ENCODE data around the gene RREB1. TPM values are rescaled to one million over a fixed set of nuclear protein-coding genes. Genes with fewer than 3 reads are reported as not detected.
A peak's percentile ranks its signal among the peaks of the same experiment; 100 is the strongest.

Gene RREB1
- total and polyA plus RNA-seq, 3 donors from 2014 or later: 30.0 to 79.2 (median 75.0) TPM

- Histone ChIP-seq H3K27me3 (no peaks in the 10 kb centered on the region), H3K4me3 (no peak overlapping the region), H3K4me1 (peaks cover 19% of the 10 kb centered on the region), H3K27ac (peak overlapping the region in 1 of 2 donors; percentile 56), H3K36me3 (ENCODE audit: low read depth, missing control alignments) (no peaks in the 10 kb centered on the region), H3K9me3 (no peaks in the 10 kb centered on the region)
- intact Hi-C loops (cut with DNase I; ENCODE audit: low total_unique reads): loop anchor here (10.0 kb wide), 1 partner anchor 517 kb away; no protein-coding TSS in a partner anchor
- WGBS, 2 donors: 67 to 77% methylated on average over 13 of the region's 13 CpGs
- no peak for DNase-seq
- TF ChIP-seq CTCF (IDR thresholded peaks at IDR 0.05) (no peak), POLR2A (IDR thresholded peaks at IDR 0.05) (no peak)
Observed at GRCh38 chr6:7241709-7242645, 134.2 kb downstream of the RREB1 start.

- Histone ChIP-seq H3K36me3 (ENCODE audit: low read depth, missing control alignments) (no peaks in the 10 kb centered on the region), H3K4me3 (no peak overlapping the region), H3K9me3 (no peaks in the 10 kb centered on the region), H3K4me1 (peaks cover 19% of the 10 kb centered on the region), H3K27ac (peak overlapping the region; percentile 41 to 63), H3K27me3 (no peaks in the 10 kb centered on the region)
- 72 to 73% methylated on average over 4 of the region's 4 CpGs for WGBS, 2 donors
- TF ChIP-seq CTCF (IDR thresholded peaks at IDR 0.05): no peak
- TF ChIP-seq POLR2A (IDR thresholded peaks at IDR 0.05): no peak
- no peak for DNase-seq
- intact Hi-C loops (cut with DNase I; ENCODE audit: low total_unique reads): loop anchor here (10.0 kb wide), 1 partner anchor 518 kb away; no protein-coding TSS in a partner anchor
Observed at GRCh38 chr6:7242835-7243178, 135.0 kb downstream of the RREB1 start.

GRCh38 chr6:7243179-7243981, 135.6 kb downstream of the RREB1 start:
- Histone ChIP-seq H3K9me3 (no peaks in the 10 kb centered on the region), H3K36me3 (ENCODE audit: low read depth, missing control alignments) (no peaks in the 10 kb centered on the region), H3K4me1 (peaks cover 19% of the 10 kb centered on the region), H3K4me3 (no peak overlapping the region), H3K27me3 (no peaks in the 10 kb centered on the region), H3K27ac (peak overlapping the region; percentile 41 to 63)
- 19 to 23% methylated on average over 7 of the region's 7 CpGs for WGBS, 2 donors
- TF ChIP-seq CTCF (IDR thresholded peaks at IDR 0.05) (peak; percentile 80 to 91 (median 81)), POLR2A (IDR thresholded peaks at IDR 0.05) (no peak)
- intact Hi-C loops (cut with DNase I; ENCODE audit: low total_unique reads): loop anchor here (10.0 kb wide), 1 partner anchor 519 kb away; no protein-coding TSS in a partner anchor
- DNase-seq: peak; percentile 65

GRCh38 chr6:7245668-7246393, 138.1 kb downstream of the RREB1 start:
- Histone ChIP-seq H3K27me3 (no peaks in the 10 kb centered on the region), H3K9me3 (no peaks in the 10 kb centered on the region), H3K4me1 (peaks cover 13% of the 10 kb centered on the region), H3K36me3 (ENCODE audit: low read depth, missing control alignments) (no peaks in the 10 kb centered on the region), H3K4me3 (peak overlapping the region in 1 of 2 donors; percentile 40), H3K27ac (no peak overlapping the region)
- TF ChIP-seq CTCF (IDR thresholded peaks at IDR 0.05) (no peak), POLR2A (IDR thresholded peaks at IDR 0.05) (no peak)
- 70 to 71% methylated on average over 15 of the region's 15 CpGs for WGBS, 2 donors
- DNase-seq: no peak
- intact Hi-C loops (cut with DNase I; ENCODE audit: low total_unique reads): loop anchor here (10.0 kb wide), 1 partner anchor 521 kb away; no protein-coding TSS in a partner anchor

Data from testis (tissue), 3 donors.